ENCODE data around the gene ANGPT4.

- TF ChIP-seq POLR2A (IDR thresholded peaks at IDR 0.05; ENCODE audit: control extremely low read depth in 1 of 2, low read depth in 2 of 2, low read length in 2 of 2) = no peak
- no peak for TF ChIP-seq JUND (IDR thresholded peaks at IDR 0.05; ENCODE audit: low read length)
- TF ChIP-seq CTCF (IDR thresholded peaks at IDR 0.05; ENCODE audit: control extremely low read depth in 1 of 3, insufficient read depth in 1 of 3, low read depth in 1 of 3, low read length in 3 of 3) = no peak
- TF ChIP-seq CHD2 (IDR thresholded peaks at IDR 0.05; ENCODE audit: low read length) = no peak
- TF ChIP-seq SUZ12 (IDR thresholded peaks at IDR 0.05; ENCODE audit: low read length) = no peak
Observed at GRCh38 chr20:830011-830521, 86.1 kb downstream of the ANGPT4 start.
